Nephron progenitor cell (in vitro differentiated cells): ENCODE data around the gene TMEM182.

Experiments used
- DNase-seq: peaks from one replicate; pipeline ENCODE4 v3.0.0; 2021
- H3K27ac Mint-ChIP-seq: 2 replicates; pipeline ENCODE4 v1.8.0; 2021; ENCODE audit warnings: mild to moderate bottlenecking, moderate library complexity, mixed read lengths
- H3K27me3 Mint-ChIP-seq: 2 replicates; pipeline ENCODE4 v1.8.0; 2021; ENCODE audit warnings: mild to moderate bottlenecking, low read depth, mixed read lengths; ENCODE audit not compliant: poor library complexity
- H3K36me3 Mint-ChIP-seq: 2 replicates; pipeline ENCODE4 v1.8.0; 2021; ENCODE audit warnings: low read depth, mixed read lengths
- H3K4me1 Mint-ChIP-seq: 2 replicates; pipeline ENCODE4 v1.8.0; 2021; ENCODE audit warnings: mixed read lengths
- H3K4me3 Mint-ChIP-seq: 2 replicates; pipeline ENCODE4 v1.8.0; 2021; ENCODE audit warnings: mild to moderate bottlenecking, moderate library complexity, mixed read lengths
- H3K9me3 Mint-ChIP-seq: 2 replicates; pipeline ENCODE4 v1.8.0; 2021; ENCODE audit warnings: mild to moderate bottlenecking, moderate library complexity, mixed read lengths
- CTCF ChIP-seq: fragments of 200-600 bp; sonication (generic); IDR thresholded peaks from 2 replicates; pipeline ENCODE4 v1.5.0; 2021; ENCODE audit warnings: antibody characterized with exemption

TMEM182 gene

GRCh38 chr2:102782933-102783332 lies 21.1 kb downstream of the TMEM182 start:
- DNase-seq, result no peak
- Mint-ChIP-seq H3K9me3 (no peaks in the 10 kb centered on the region), H3K36me3 (peaks cover 44% of the 10 kb centered on the region), H3K4me1 (no peaks in the 10 kb centered on the region), H3K4me3 (no peak overlapping the region), H3K27me3 (no peaks in the 10 kb centered on the region), H3K27ac (no peak overlapping the region)
- no peak for TF ChIP-seq CTCF

GRCh38 chr2:102783506-102784183 lies 21.8 kb downstream of the TMEM182 start:
- no peak for TF ChIP-seq CTCF
- no peak overlapping the region for H3K27ac Mint-ChIP-seq

GRCh38 chr2:102784940-102785339 lies 23.1 kb downstream of the TMEM182 start:
- no peak for DNase-seq
- Mint-ChIP-seq H3K36me3 (peaks cover 29% of the 10 kb centered on the region), H3K4me3 (no peak overlapping the region), H3K4me1 (peaks cover 16% of the 10 kb centered on the region), H3K9me3 (no peaks in the 10 kb centered on the region), H3K27me3 (no peaks in the 10 kb centered on the region), H3K27ac (no peak overlapping the region)
- TF ChIP-seq CTCF, result no peak

More at GRCh38 chr2:102783506-102784183, 21.8 kb downstream of the TMEM182 start:
- Mint-ChIP-seq H3K4me3 (no peak overlapping the region), H3K36me3 (peaks cover 39% of the 10 kb centered on the region), H3K27me3 (no peaks in the 10 kb centered on the region), H3K4me1 (peaks cover 4% of the 10 kb centered on the region), H3K9me3 (no peaks in the 10 kb centered on the region)
- DNase-seq, result no peak

- Mint-ChIP-seq H3K9me3 (no peaks in the 10 kb centered on the region), H3K4me1 (peaks cover 27% of the 10 kb centered on the region), H3K4me3 (no peak overlapping the region), H3K27ac (no peak overlapping the region), H3K27me3 (no peaks in the 10 kb centered on the region), H3K36me3 (peaks cover 29% of the 10 kb centered on the region)
- no peak for DNase-seq
- TF ChIP-seq CTCF, result no peak
Observed at GRCh38 chr2:102788216-102788884, 26.5 kb downstream of the TMEM182 start.

- TF ChIP-seq CTCF, result no peak
- Mint-ChIP-seq H3K36me3 (peaks cover 33% of the 10 kb centered on the region), H3K4me3 (no peak overlapping the region), H3K27ac (no peak overlapping the region), H3K4me1 (peaks cover 28% of the 10 kb centered on the region), H3K27me3 (no peaks in the 10 kb centered on the region), H3K9me3 (no peaks in the 10 kb centered on the region)
- DNase-seq, result no peak
Observed at GRCh38 chr2:102788885-102789260, 27.0 kb downstream of the TMEM182 start.
